SK-N-SH treated with all-trans-retinoic acid at 6 μM for 48 hours (cell line): ENCODE data around the gene NRBP1.

Experiments used
- ATAC-seq: fragments of 200-7000 bp; cut with Tn5 transposase; 3 replicates; pipeline ENCODE4 v1.9.1; 2020; ENCODE audit warnings: mild to moderate bottlenecking, moderate library complexity
- ARNTL ChIP-seq: fragments of 450-650 bp; formaldehyde crosslinking; IDR thresholded peaks from 2 replicates; pipeline ENCODE4 v1.5.0; 2020; ENCODE audit warnings: low read depth, mild to moderate bottlenecking, moderate library complexity, borderline replicate concordance
- BACH2 ChIP-seq: fragments of 250-450 bp; sonication (Bioruptor Pico); IDR thresholded peaks from 2 replicates; pipeline ENCODE4 v1.9.0; 2021; ENCODE audit warnings: mild to moderate bottlenecking, borderline replicate concordance
- CREB5 ChIP-seq: fragments of 250-450 bp; sonication (Bioruptor Pico); IDR thresholded peaks from 2 replicates; pipeline ENCODE4 v1.5.1; 2020; ENCODE audit warnings: low read depth, mild to moderate bottlenecking, moderate library complexity
- CSDC2 ChIP-seq: fragments of 250-450 bp; sonication (Bioruptor Pico); IDR thresholded peaks from 2 replicates; pipeline ENCODE4 v1.5.0; 2020; ENCODE audit warnings: mild to moderate bottlenecking, moderate library complexity
- CSRNP3 ChIP-seq: fragments of 250-450 bp; sonication (Bioruptor Pico); IDR thresholded peaks from 2 replicates; pipeline ENCODE4 v1.5.1; 2021; ENCODE audit warnings: mild to moderate bottlenecking, moderate library complexity
- ESRRG ChIP-seq: fragments of 250-450 bp; sonication (Bioruptor Pico); IDR thresholded peaks from 2 replicates; pipeline ENCODE4 v1.6.1; 2021; ENCODE audit warnings: mild to moderate bottlenecking
- GLIS3 ChIP-seq: fragments of 250-450 bp; sonication (Bioruptor Pico); IDR thresholded peaks from 2 replicates; pipeline ENCODE4 v1.5.0; 2020; ENCODE audit warnings: mild to moderate bottlenecking, moderate library complexity
- ISL1 ChIP-seq: fragments of 250-450 bp; sonication (Bioruptor Pico); IDR thresholded peaks from 2 replicates; pipeline ENCODE4 v2.1.2; 2022; ENCODE audit warnings: mild to moderate bottlenecking, moderate library complexity
- OSR1 ChIP-seq: fragments of 250-450 bp; sonication (Bioruptor Pico); IDR thresholded peaks from 2 replicates; pipeline ENCODE4 v1.8.0; 2022; ENCODE audit warnings: moderate library complexity, mild to moderate bottlenecking, inconsistent platforms
- PATZ1 ChIP-seq: fragments of 250-450 bp; sonication (Bioruptor Pico); IDR thresholded peaks from 2 replicates; pipeline ENCODE4 v1.8.0; 2020; ENCODE audit warnings: mild to moderate bottlenecking, moderate library complexity, borderline replicate concordance
- POU6F1 ChIP-seq: fragments of 250-450 bp; sonication (Bioruptor Pico); IDR thresholded peaks from 2 replicates; pipeline ENCODE4 v1.8.0; 2021; ENCODE audit warnings: low read depth, mild to moderate bottlenecking, moderate library complexity, borderline replicate concordance
- PPARA ChIP-seq: fragments of 250-450 bp; sonication (Bioruptor Pico); IDR thresholded peaks from 2 replicates; pipeline ENCODE4 v1.5.0; 2020; ENCODE audit warnings: mild to moderate bottlenecking, borderline replicate concordance
- RARB ChIP-seq: fragments of 250-450 bp; sonication (Bioruptor Pico); IDR thresholded peaks from 2 replicates; pipeline ENCODE4 v1.8.0; 2021; ENCODE audit warnings: mild to moderate bottlenecking, moderate library complexity
- SNAI2 ChIP-seq: fragments of 250-450 bp; sonication (Bioruptor Pico); IDR thresholded peaks from 2 replicates; pipeline ENCODE4 v1.5.0; 2020; ENCODE audit warnings: mild to moderate bottlenecking, moderate library complexity
- TCF4 ChIP-seq: fragments of 250-450 bp; sonication (Bioruptor Pico); IDR thresholded peaks from 2 replicates; pipeline ENCODE4 v1.8.0; 2021; ENCODE audit warnings: mild to moderate bottlenecking, moderate library complexity, borderline replicate concordance
- TOX ChIP-seq: fragments of 250-450 bp; sonication (Bioruptor Pico); IDR thresholded peaks from 2 replicates; pipeline ENCODE4 v1.8.0; 2021; ENCODE audit warnings: mild to moderate bottlenecking, moderate library complexity, borderline replicate concordance
- TSHZ2 ChIP-seq: fragments of 250-450 bp; sonication (Bioruptor Pico); IDR thresholded peaks from 2 replicates; pipeline ENCODE4 v1.5.0; 2020; ENCODE audit warnings: mild to moderate bottlenecking, moderate library complexity
- ZC3H10 ChIP-seq: fragments of 250-450 bp; sonication (Bioruptor Pico); IDR thresholded peaks from 2 replicates; pipeline ENCODE4 v1.5.1; 2021; ENCODE audit warnings: mild to moderate bottlenecking, moderate library complexity
- ZFP3 ChIP-seq: fragments of 250-450 bp; sonication (Bioruptor Pico); IDR thresholded peaks from 2 replicates; pipeline ENCODE4 v1.5.0; 2020; ENCODE audit warnings: mild to moderate bottlenecking, moderate library complexity
- ZFP30 ChIP-seq: fragments of 450-650 bp; formaldehyde crosslinking; IDR thresholded peaks from 2 replicates; pipeline ENCODE4 v1.5.0; 2022; ENCODE audit warnings: mild to moderate bottlenecking, moderate library complexity
- ZNF565 ChIP-seq: fragments of 450-650 bp; formaldehyde crosslinking; conservative IDR thresholded peaks from 2 replicates; pipeline ENCODE4 v1.5.0; 2020; ENCODE audit warnings: low read depth, mild to moderate bottlenecking, moderate library complexity
- ZNF70 ChIP-seq: fragments of 450-650 bp; formaldehyde crosslinking; IDR thresholded peaks from 2 replicates; pipeline ENCODE4 v1.5.0; 2020; ENCODE audit warnings: mild to moderate bottlenecking, moderate library complexity
- ZNF8 ChIP-seq: fragments of 450-650 bp; formaldehyde crosslinking; IDR thresholded peaks from 2 replicates; pipeline ENCODE4 v1.5.0; 2020; ENCODE audit warnings: mild to moderate bottlenecking, moderate library complexity

Gene NRBP1

GRCh38 chr2:27381577-27382181 is 46.8 kb upstream of the NRBP1 start:
- no peak for ATAC-seq
- no peak for TF ChIP-seq PPARA
- no peak for TF ChIP-seq ZFP30 (CRISPR knock-in tag)
- TF ChIP-seq ARNTL (CRISPR knock-in tag) = no peak
- no peak for TF ChIP-seq SNAI2 (CRISPR knock-in tag)
- TF ChIP-seq GLIS3 (CRISPR knock-in tag) = no peak
- TF ChIP-seq ZFP3 (CRISPR knock-in tag) = no peak
- TF ChIP-seq PATZ1 (CRISPR knock-in tag) = no peak
- TF ChIP-seq TOX = no peak
- no peak for TF ChIP-seq POU6F1 (CRISPR knock-in tag)
- no peak for TF ChIP-seq OSR1
- TF ChIP-seq ZC3H10 (CRISPR knock-in tag) = no peak
- TF ChIP-seq CREB5 (CRISPR knock-in tag) = no peak

GRCh38 chr2:27390822-27391679 is 37.4 kb upstream of the NRBP1 start:
- TF ChIP-seq CSDC2 (no peak), CSRNP3 (CRISPR knock-in tag) (no peak), OSR1 (no peak), SNAI2 (CRISPR knock-in tag) (no peak), TCF4 (no peak), ARNTL (CRISPR knock-in tag) (no peak), ESRRG (CRISPR knock-in tag) (no peak), RARB (CRISPR knock-in tag) (no peak), BACH2 (CRISPR knock-in tag) (no peak), ZNF8 (no peak), ZC3H10 (CRISPR knock-in tag) (no peak)
- no peak for ATAC-seq

GRCh38 chr2:27393225-27393624 is 35.2 kb upstream of the NRBP1 start:
- ATAC-seq = no peak
- TF ChIP-seq TSHZ2 (CRISPR knock-in tag) (no peak), ISL1 (CRISPR knock-in tag) (no peak), BACH2 (CRISPR knock-in tag) (no peak), SNAI2 (CRISPR knock-in tag) (no peak), CSDC2 (no peak), ZC3H10 (CRISPR knock-in tag) (no peak), ESRRG (CRISPR knock-in tag) (no peak), TCF4 (no peak), RARB (CRISPR knock-in tag) (no peak), PATZ1 (CRISPR knock-in tag) (no peak), ZNF565 (CRISPR knock-in tag) (no peak), ZFP30 (CRISPR knock-in tag) (no peak), ZNF70 (CRISPR knock-in tag) (no peak), CREB5 (CRISPR knock-in tag) (no peak), ARNTL (CRISPR knock-in tag) (no peak)
